Cardiac fibroblast (primary cell): Measurements from ENCODE around the gene LRRC56.
A peak's percentile ranks its signal among the peaks of the same experiment; 100 is the strongest.

Experiments used
- DNase-seq, 2 donors: peaks; one replicate each; pipeline versions ENCODE4 v3.0.0 to v3.0.0-alpha.2; 2010; ENCODE audit warnings: low read depth in 2 of 2
- H3K4me3 ChIP-seq, 2 donors: replicated peaks in 1 of 2; 1 replicate in 1 of 2; 2 replicates in 1 of 2; pipeline ENCODE4 v1.5.1; 2011; ENCODE audit warnings: low read depth in 2 of 2, low read length in 2 of 2, mild to moderate bottlenecking in 2 of 2, moderate library complexity in 1 of 2
- CTCF ChIP-seq: IDR thresholded peaks from one replicate; pipeline ENCODE4 v1.5.1; 2011; ENCODE audit warnings: low read depth, mild to moderate bottlenecking, low read length, inconsistent platforms

Gene LRRC56

GRCh38 chr11:587978-588380, 50.7 kb downstream of the LRRC56 start:
- TF ChIP-seq CTCF, result no peak
- DNase-seq, result peak; percentile 66 to 86
- H3K4me3 ChIP-seq, result no peak overlapping the region

- no peak for TF ChIP-seq CTCF
- no peak overlapping the region for H3K4me3 ChIP-seq
Measured at GRCh38 chr11:589798-590197, 52.5 kb downstream of the LRRC56 start.

GRCh38 chr11:590997-591396, 53.7 kb downstream of the LRRC56 start:
- no peak for TF ChIP-seq CTCF
- no peak for DNase-seq
- H3K4me3 ChIP-seq, result no peak overlapping the region

More at GRCh38 chr11:589798-590197, 52.5 kb downstream of the LRRC56 start:
- DNase-seq, result no peak

- TF ChIP-seq CTCF, result no peak
- no peak overlapping the region for H3K4me3 ChIP-seq
- no peak for DNase-seq
Measured at GRCh38 chr11:592501-592900, 55.2 kb downstream of the LRRC56 start.

- no peak for TF ChIP-seq CTCF
- H3K4me3 ChIP-seq, result no peak overlapping the region
- no peak for DNase-seq
Measured at GRCh38 chr11:592918-593317, 55.6 kb downstream of the LRRC56 start.

- DNase-seq, result no peak
- no peak for TF ChIP-seq CTCF
- H3K4me3 ChIP-seq, result no peak overlapping the region
Measured at GRCh38 chr11:593347-593746, 56.0 kb downstream of the LRRC56 start.

- TF ChIP-seq CTCF, result no peak
Measured at GRCh38 chr11:595400-595799, 58.1 kb downstream of the LRRC56 start.

More at GRCh38 chr11:595400-595799, 58.1 kb downstream of the LRRC56 start:
- no peak for DNase-seq
- H3K4me3 ChIP-seq, result no peak overlapping the region
